ENCODE data around the gene NXPE2.
"Not testable (repeated sequence)": the region's sequence is repeated elsewhere in the genome, so short reads cannot be mapped to it uniquely, and the experiment has no call there.

The NXPE2 gene

DNA sequence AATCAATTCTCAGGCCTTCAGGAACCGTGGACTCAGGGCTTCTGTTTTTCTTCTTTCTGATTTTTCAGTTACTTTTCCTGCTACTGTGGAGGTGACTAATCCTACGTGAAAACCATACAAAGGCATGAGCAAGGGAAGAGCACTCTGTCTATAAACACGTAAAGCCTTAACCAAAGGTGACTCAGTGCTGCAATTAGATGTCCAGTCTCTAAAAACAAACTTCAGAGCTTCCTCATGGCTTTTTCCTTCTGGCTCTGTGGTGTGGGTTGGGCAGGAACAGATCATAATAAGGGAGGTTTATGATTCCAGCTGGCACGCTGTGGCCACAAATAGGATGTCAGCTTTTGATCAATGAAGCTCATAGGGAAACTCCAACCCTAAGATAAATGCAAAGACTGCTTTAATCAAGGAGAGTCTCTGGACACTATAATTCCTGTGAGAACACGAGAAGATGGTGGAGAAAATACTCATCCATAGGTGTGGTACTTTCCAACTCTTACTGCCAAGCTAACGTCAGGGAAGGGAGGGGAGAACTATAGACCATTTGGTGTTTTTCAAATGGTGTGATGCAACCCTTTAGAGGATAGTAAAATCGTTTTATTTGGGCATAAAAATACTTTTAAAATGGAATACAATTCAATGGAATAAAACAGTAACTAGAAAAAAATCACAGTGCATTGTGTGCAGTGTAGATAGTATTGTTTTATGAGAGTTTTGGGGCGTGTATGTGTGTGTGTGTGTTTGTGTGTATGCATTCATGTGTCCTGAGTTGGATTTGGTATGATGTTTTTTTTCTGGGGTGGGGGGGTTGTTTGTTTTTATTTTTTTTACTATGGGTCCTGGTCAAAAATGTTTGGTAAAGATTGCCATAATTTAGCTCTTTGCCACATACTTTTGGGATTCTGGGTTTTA, at the start of gene NXPE2:
NXPE2 (plus strand) TSS at position 403 of the 912 bp plus-strand sequence; CDS start at position 452, 49 bp downstream.
- TF ChIP-seq Cebpa-rat (IDR thresholded peaks at IDR 0.05) = no peak
- Histone ChIP-seq H3K27me3 (no peaks in the 10 kb centered on the region), H3K9me3 (peaks cover 12% of the 10 kb centered on the region), H3K27ac (no peak within 1 kb of the TSS), H3K4me3 (no peak within 1 kb of the TSS), H4K20me1 (no peaks in the 10 kb centered on the region), H3K4me2 (no peak within 1 kb of the TSS), H3K36me3 (no peaks in the 10 kb centered on the region), H3K9ac (no peak within 1 kb of the TSS), H3K4me1 (no peaks in the 10 kb centered on the region)

GRCh38 chr11:114631445-114631965, 46.8 kb upstream of the NXPE2 start:
- H3K27ac ChIP-seq, H3K4me3 ChIP-seq, H4K20me1 ChIP-seq, H3K4me2 ChIP-seq, H3K4me1 ChIP-seq, H3K9ac ChIP-seq, H3K27me3 ChIP-seq, H3K9me3 ChIP-seq, H3K36me3 ChIP-seq: not testable (repeated sequence)

GRCh38 chr11:114639440-114639839, 38.9 kb upstream of the NXPE2 start:
- not testable (repeated sequence) for H3K27ac ChIP-seq, H3K9me3 ChIP-seq, H3K4me2 ChIP-seq, H3K27me3 ChIP-seq, H3K4me3 ChIP-seq, H3K9ac ChIP-seq, H3K4me1 ChIP-seq, H4K20me1 ChIP-seq, H3K36me3 ChIP-seq

- no peak overlapping the region for H3K27ac ChIP-seq
- peaks cover 5% of the 10 kb centered on the region; the same call in 1 of the 2 replicates for H3K9me3 ChIP-seq
- H3K4me3 ChIP-seq = no peak overlapping the region
- H3K36me3 ChIP-seq = no peaks in the 10 kb centered on the region
- no peak overlapping the region for H3K4me2 ChIP-seq
- no peaks in the 10 kb centered on the region for H3K27me3 ChIP-seq
- no peak for TF ChIP-seq Cebpa-rat (IDR thresholded peaks at IDR 0.05)
- no peaks in the 10 kb centered on the region for H3K4me1 ChIP-seq
- no peaks in the 10 kb centered on the region for H4K20me1 ChIP-seq
- H3K9ac ChIP-seq = no peak overlapping the region
These were observed 27.7 kb upstream of the NXPE2 start for GRCh38 chr11:114650661-114651060.

- Histone ChIP-seq H3K4me2 (no peak overlapping the region), H3K4me1 (no peaks in the 10 kb centered on the region), H3K27me3 (no peaks in the 10 kb centered on the region), H3K27ac (no peak overlapping the region), H3K9me3 (peaks cover 5% of the 10 kb centered on the region; the same call in 1 of the 2 replicates), H3K36me3 (no peaks in the 10 kb centered on the region), H3K4me3 (no peak overlapping the region), H4K20me1 (no peaks in the 10 kb centered on the region), H3K9ac (no peak overlapping the region)
- no peak for TF ChIP-seq Cebpa-rat (IDR thresholded peaks at IDR 0.05)
These were observed 27.1 kb upstream of the NXPE2 start for GRCh38 chr11:114651145-114651718.

DNA sequence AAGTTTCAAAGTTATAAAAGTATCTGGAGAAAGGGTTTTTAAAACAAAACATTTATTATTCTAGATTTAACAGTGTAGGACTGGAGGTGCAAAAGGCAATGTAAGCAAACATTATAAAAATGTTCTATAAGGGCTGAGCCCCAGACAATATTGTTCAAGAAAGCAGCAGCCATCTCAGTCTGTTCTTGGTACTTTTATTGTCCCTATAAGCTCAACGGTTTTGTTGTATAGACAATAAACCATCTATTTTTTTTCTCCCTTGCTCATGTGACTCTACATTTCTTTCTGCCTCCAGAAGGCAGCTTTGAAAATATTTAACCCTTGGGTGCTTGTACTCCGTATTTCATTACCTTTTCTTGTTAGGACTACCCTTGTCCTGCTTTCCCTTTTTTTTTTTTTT, 25.2 kb upstream of the NXPE2 start:
- no peak for TF ChIP-seq Cebpa-rat (IDR thresholded peaks at IDR 0.05)

DNA sequence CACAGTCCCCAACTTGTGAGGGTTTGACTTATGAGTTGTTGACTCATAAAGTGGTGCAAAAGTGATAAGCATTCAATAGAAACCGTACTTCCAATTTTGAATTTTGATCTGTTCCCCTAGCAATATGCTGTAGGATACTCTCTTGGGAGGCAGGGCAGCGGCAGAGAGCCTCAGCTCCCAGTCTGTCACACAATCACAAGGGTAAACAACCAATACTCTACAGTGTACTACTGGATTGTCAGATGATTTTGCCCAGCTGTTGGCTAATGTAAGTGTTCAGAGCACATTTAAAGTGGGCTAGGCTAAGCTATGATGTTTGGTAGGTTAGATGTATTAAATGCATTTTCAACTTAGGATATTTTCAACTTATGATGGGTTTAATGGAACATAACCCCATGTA, 13.7 kb upstream of the NXPE2 start:
- Histone ChIP-seq H3K4me1 (no peaks in the 10 kb centered on the region), H3K36me3 (no peaks in the 10 kb centered on the region), H3K9me3 (no peaks in the 10 kb centered on the region), H3K27ac (no peak overlapping the region), H3K9ac (no peak overlapping the region), H3K4me3 (no peak overlapping the region), H3K4me2 (no peak overlapping the region), H4K20me1 (no peaks in the 10 kb centered on the region), H3K27me3 (no peaks in the 10 kb centered on the region)
- no peak for TF ChIP-seq Cebpa-rat (IDR thresholded peaks at IDR 0.05)

More for the DNA sequence above, 25.2 kb upstream of the NXPE2 start:
- Histone ChIP-seq H3K36me3 (no peaks in the 10 kb centered on the region), H3K4me3 (no peak overlapping the region), H3K4me1 (no peaks in the 10 kb centered on the region), H4K20me1 (no peaks in the 10 kb centered on the region), H3K27me3 (no peaks in the 10 kb centered on the region), H3K4me2 (no peak overlapping the region), H3K9ac (no peak overlapping the region), H3K27ac (no peak overlapping the region), H3K9me3 (peaks cover 5% of the 10 kb centered on the region; the same call in 1 of the 2 replicates)

DNA sequence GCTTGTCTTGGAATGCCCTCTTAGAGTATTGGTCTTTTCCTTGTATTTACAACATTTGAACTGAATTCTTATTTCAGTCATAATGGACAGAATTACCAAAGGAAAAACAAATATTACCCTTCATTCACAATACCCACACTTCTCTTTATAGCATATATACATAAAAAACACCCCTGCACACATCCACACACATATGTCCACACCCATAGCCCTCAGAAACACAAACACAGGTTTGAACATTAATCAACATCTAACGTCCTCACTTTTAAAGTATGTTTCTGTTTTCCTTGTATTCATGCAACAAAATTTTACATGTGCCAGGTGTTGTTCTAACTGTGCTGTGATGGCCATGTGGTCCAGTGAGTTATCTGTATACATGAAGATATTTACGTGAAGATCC, 11.6 kb upstream of the NXPE2 start:
- H3K4me3 ChIP-seq = no peak overlapping the region

GRCh38 chr11:114668109-114668508, 10.2 kb upstream of the NXPE2 start:
- Histone ChIP-seq H3K4me1 (no peaks in the 10 kb centered on the region), H3K9ac (no peak overlapping the region), H3K27ac (no peak overlapping the region), H3K27me3 (no peaks in the 10 kb centered on the region), H4K20me1 (no peaks in the 10 kb centered on the region), H3K4me2 (no peak overlapping the region), H3K36me3 (no peaks in the 10 kb centered on the region), H3K9me3 (peaks cover 13% of the 10 kb centered on the region), H3K4me3 (no peak overlapping the region)
- TF ChIP-seq Cebpa-rat (IDR thresholded peaks at IDR 0.05) = no peak

More for the DNA sequence above, 11.6 kb upstream of the NXPE2 start:
- Histone ChIP-seq H3K9me3 (peaks cover 10% of the 10 kb centered on the region), H3K27me3 (no peaks in the 10 kb centered on the region), H3K36me3 (no peaks in the 10 kb centered on the region), H3K4me2 (no peak overlapping the region), H3K9ac (no peak overlapping the region), H4K20me1 (no peaks in the 10 kb centered on the region), H3K4me1 (no peaks in the 10 kb centered on the region), H3K27ac (no peak overlapping the region)
- no peak for TF ChIP-seq Cebpa-rat (IDR thresholded peaks at IDR 0.05)

DNA sequence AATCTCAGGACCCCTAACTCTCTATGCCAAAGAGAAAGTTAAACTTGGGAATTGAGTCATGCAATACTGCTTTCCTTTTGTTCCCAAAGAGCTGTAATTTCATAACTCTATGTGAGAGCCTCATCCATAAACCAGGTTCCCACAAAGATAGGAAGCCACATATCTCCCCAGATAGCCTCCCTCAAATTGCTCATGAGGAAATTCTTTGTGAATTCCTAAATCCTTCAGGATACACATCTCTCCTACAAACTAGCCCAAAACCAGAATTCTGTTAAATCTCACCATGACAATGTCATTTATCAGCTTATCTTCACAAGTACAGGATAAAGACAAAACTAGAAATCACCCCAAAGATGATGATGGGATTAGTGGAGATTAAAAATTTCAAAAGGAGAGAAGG, 4.7 kb upstream of the NXPE2 start:
- H3K4me2 ChIP-seq = no peak overlapping the region
- H3K36me3 ChIP-seq = no peaks in the 10 kb centered on the region

More for the DNA sequence above, 4.7 kb upstream of the NXPE2 start:
- no peaks in the 10 kb centered on the region for H3K4me1 ChIP-seq
- H4K20me1 ChIP-seq = no peaks in the 10 kb centered on the region
- H3K9ac ChIP-seq = no peak overlapping the region
- no peak overlapping the region for H3K4me3 ChIP-seq
- no peaks in the 10 kb centered on the region for H3K27me3 ChIP-seq
- H3K9me3 ChIP-seq = peaks cover 13% of the 10 kb centered on the region
- TF ChIP-seq Cebpa-rat (IDR thresholded peaks at IDR 0.05) = no peak
- no peak overlapping the region for H3K27ac ChIP-seq

Data from BLaER1 (cell line).